GM18526 (cell line): ENCODE data around the gene MXRA7.

Source experiments
- POLR2A ChIP-seq: IDR thresholded peaks from 3 replicates; pipeline ENCODE4 v1.6.1; 2011; ENCODE audit not compliant: insufficient read length; ENCODE audit errors: extremely low read depth

The MXRA7 gene

DNA sequence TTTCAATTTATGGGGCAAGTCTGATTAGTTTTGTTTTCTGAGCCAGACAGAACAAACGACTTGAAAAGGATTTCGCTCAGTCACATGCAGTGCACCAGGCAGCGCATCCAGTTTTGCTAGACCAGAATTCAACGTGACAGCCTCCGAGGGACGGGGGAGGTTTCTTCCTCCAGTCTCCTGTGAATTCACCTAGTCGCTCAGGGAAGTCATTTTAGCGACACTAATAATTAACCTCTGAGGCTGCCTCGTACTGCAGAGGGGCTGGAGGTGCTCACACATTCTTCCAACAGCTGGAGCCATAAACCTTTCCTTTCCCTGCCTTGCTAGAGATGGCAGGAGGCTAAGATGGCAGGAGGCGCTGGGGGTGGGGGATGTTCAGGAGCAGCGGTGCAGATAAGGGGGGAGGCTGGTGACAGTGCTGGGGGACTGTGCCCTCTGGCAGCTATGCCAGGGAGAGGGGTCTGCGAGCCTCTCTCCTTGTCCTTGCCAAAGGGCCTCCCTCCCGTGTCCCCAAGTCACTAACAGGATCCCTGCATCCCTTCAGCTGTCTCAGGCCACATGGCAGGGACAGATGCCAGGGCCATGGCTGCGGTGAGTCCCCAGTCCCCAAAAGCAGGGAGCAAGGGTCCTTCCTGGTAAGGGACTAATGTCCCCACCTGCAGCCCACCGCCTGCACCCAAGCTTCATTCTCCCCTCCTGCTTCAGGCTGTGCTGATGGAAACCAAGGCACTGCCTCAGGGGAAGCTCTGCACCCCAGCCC, 24.0 kb downstream of the MXRA7 start:
- TF ChIP-seq POLR2A = no peak

DNA sequence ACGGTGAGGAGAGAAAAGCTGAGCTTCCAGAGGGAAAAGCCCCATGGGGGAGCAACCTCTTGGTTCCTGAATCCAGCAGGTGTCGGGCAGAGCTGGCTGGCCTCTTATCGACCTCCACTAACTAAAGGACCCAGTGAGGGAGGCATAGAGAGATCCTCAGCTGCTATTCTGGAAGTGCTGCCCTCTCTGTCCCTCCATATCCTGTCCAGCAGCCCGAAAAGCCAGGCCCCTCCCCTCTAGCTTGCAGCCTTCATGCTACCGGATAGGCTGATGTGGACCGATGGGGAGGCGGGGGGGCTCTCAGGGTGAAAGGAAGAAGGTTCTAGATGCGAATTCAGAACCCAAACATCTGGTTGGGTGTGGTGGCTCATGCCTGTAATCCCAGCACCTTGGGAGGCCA, 24.9 kb downstream of the MXRA7 start:
- TF ChIP-seq POLR2A = no peak

DNA sequence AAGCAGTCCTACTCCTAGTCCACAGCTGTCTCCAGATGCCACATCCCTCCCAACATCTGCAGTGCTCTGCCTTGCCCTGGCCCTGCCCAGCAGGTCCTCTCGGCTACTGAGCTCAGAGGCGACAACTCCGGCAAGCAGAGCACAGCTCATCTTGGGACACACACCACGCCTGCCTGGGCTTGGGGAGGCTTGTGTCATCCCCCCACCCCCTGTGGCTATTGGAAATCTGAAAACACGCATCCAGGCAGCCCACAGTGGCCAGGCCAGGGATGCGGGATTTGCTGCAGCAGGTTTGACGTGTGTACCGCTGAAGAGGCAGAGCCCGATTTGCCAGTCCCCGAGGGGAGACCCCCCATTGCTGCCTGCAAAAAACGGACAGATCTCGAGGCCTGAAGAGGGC, 25.4 kb downstream of the MXRA7 start:
- no peak for TF ChIP-seq POLR2A

DNA sequence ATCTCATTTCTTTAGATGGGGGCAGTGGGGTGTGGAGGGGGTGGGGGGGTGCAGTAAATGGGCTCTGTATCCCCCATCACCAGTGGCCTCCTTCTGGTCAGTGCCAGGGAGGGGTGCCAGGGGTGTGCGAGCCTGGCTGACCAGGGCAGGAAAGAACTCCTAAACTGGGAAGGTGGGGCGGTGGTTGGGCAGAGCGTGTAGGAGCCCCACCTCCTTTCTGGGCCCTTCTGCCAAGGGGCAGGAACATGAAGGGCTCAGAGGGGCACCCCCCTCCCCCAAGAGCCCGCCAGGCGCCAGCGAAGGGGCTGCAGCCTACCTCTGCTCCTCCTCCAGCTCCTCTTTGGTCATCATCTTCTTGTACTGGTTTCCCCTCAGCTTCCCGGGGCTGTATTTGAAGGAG, 26.0 kb downstream of the MXRA7 start:
- TF ChIP-seq POLR2A = no peak

DNA sequence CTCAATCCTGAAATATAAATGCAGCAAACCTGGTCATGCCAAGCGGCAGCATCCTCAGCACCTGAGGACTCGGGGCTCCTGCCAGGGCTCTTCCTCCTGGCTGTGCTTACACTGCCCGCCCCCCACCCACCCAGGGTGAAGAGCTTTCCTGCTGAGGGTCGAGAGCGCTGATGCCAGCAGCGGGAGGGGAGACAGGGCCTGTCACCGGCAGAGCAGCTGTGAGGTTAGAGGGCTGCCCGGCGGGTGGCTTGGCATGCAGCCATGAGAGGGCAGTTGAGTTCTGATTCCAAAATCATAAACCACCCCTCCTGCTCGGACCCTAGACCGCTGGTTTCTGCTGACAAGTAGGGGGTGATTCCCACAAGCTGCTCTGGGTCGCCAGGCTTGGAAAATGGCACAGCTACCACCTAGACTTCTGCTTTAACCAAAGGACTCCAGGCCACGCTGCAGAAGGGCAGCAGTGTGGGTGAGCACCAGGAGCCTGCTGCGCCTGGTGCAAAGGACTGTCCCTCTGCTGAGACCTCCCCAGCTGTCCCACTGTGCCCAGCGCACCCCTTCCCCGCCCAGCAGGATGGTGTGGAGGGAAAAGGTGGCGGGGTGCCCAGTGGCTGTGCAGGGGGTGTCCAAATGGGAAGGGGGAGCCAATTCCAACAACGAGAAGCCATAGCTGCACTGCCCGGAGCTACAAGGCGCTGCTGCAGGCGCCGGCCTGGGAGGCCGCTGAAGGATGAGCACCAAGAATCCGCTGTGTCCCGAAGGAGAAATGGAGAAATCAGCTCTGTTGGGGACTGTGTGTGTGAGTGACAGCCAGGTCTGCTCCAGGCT, 26.6 kb downstream of the MXRA7 start:
- no peak for TF ChIP-seq POLR2A

DNA sequence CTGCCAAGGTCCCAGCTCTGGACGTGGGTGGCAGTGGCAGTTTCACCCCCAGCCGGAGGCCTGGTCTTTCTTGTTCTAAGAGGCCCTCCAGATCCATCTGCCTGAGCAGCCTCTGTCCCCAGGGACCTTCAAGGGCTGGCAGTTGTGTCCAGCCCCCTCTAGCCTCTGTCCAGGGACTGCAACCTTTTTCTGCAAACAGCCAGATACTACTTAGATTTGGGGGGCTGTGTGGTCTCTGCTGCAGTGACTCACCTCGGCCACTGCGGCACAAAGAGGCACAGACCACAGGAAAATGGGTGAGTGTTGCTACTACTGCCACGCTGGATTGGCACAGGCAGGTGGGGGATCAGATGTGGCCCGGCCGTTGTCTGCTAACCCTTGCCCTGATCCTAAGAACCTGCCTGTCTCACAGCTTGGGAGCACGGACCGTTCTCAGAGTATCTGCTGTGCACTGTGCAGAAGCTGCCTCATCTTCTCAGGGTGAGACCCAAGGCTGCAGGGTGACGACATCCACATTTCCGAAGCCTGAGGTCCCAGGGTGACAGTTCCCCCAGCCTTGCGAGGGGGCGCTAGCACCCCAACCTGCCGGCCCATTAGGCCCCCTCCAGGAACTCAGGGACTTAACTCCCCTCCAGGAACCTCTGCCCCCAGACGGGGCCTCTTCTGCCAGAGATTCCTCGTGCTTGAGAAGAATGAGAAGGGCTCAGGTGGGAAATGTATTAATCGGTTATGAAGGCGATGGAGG, 27.6 kb downstream of the MXRA7 start:
- no peak for TF ChIP-seq POLR2A

DNA sequence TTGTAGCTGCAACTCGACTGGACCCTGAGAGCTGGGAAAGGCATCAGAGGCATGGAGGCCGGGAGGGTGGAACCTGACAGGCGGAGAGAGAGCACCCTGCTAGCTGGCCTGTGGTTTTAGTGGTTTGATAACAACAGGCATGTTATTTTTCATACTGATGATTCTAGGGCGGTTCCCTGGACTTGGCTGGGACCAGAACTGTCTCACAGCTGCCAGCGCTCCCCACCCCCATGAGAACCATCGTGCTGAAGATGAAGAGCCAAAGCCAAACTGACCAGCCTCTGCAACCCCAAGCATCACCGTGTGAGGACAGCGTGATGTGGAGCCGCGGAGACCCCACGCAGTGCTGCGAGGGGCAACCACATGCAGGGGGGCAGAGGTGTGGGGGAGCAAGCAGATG, 28.5 kb downstream of the MXRA7 start:
- no peak for TF ChIP-seq POLR2A

DNA sequence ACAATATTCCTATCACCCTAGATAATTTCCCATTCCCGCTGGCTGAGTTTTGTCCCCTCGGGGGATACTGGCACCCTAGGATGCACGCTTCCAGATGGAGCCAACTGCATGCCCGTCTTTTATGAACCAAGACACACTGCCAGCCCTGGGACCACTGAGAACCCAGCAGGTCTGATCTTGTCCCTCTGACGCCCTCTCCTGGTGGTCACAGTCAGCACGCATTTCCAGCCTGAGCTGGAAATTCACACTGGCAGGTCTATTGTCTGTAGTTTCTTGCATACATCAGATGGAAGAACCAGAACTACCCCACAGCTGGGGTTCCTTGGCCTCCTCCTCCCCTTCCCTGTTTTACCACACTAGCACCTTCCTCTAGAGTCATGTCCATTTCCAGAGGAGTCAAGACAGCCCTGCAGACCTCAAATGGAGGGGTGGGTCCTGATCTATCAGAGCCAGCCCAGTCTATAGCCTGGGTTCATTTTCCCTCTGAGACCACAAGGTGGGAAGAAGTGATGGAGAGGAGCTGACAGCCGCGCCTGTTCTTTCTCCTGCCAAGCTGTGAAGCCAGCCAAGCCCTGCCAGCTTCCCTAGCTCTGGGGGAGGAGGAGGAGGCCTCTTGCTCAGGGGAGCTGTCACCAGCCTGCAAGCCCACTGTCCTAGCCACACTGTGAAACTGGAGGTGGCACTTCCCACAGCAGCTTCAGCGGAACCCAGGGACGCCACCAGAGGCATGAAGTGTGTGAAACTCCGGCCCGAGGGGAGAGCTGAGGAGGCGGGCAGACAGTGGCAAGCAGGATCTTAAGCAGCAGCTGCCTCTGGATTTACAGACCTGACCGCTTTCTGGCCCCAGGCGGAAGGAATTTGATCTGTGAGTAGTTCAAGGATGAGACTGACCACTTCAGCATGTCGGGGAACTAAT, 29.3 kb downstream of the MXRA7 start:
- TF ChIP-seq POLR2A = no peak

DNA sequence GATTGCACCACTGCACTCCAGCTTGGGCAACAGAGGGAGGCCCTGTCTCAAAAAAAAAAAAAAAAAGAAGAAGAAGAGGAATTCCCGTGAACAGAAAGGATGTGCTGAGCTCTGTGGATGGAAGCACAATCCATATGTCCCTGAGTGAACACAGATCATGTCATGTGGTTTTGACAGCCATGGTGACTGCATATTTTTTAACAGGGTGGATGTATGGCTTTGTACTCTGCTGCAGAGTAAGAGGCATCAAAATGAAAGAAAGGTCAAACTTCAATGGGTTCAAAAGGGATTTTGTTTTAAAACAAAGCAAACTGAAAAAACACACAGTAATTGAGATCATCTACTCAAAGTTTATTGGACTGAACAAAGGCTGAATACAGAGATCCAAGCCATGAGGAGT, 31.5 kb downstream of the MXRA7 start:
- no peak for TF ChIP-seq POLR2A

DNA sequence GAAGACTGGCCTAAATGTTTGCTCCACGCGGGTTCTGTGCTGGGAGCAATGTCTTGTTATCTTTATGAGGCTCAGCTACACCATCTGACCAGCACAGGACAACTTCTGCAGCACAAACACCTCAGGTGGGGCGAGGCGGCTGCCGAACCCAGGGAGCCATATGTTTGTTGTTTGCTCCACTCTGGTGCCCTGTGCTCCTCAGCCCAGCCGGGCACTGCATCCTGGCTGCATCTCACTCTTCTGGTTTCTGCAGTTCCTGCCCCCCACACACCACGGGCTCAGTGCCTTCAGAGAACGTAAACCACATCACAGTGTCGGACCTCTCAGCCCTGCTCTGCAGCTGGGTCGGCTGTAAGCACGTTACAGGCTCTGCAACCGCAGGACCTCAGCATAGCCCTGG, 32.4 kb downstream of the MXRA7 start:
- no peak for TF ChIP-seq POLR2A

DNA sequence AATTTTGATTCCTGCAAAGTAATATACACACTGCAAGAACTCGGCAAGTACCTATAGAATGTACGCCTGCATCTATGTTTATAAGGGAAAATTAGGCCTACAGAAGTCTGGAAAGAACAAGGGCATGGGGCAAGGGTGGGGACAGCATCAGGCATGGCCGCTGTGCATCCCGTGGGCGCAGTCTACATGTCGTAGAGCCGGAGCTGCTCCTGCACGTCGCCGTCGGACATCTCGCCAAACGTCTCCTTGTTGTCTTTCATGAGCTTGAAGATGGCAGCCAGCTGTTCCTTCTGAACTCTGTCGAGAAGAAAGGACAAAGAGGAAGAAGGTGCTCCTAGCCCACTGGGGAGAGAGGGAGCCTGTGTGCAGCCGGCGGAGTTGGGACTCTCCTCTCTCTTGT, 33.4 kb downstream of the MXRA7 start:
- TF ChIP-seq POLR2A = no peak

DNA sequence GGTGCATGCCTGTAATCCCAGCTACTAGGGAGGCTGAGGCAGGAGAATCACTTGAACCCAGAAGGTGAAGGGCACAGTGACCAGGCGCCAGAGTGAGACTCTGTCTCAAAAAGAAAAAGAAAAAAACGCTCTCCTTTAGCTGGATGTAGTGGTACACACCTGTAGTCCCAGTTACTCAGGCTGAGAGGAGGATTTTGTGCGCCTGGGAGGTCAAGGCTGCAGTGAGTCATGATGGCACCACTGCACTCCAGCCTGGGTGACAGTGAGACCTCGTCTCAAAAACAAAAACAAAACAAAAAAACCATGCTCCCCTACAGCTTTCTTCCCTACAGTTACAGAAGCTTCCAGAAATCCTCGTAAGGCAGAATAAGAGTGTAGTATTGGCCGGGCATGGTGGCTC, 34.1 kb downstream of the MXRA7 start:
- no peak for TF ChIP-seq POLR2A

DNA sequence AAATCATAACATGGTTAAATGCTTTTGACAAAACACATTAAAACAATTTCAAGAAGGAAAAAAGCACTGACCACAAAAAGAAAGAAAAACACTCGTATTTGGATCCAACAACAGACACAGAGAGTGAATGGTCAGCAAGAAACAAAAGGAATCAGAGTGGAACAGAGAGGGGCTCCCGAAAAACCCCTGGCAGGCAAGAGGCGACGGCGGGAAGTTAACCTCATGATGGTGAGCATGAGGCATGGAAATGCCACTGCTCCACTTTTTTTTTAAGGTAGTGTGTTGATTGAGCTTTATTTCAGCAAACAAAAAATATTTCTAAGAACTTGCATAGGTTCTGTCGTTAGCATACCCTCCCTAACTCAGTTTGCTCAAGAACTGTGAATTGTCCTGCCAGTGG, 35.1 kb downstream of the MXRA7 start:
- no peak for TF ChIP-seq POLR2A

DNA sequence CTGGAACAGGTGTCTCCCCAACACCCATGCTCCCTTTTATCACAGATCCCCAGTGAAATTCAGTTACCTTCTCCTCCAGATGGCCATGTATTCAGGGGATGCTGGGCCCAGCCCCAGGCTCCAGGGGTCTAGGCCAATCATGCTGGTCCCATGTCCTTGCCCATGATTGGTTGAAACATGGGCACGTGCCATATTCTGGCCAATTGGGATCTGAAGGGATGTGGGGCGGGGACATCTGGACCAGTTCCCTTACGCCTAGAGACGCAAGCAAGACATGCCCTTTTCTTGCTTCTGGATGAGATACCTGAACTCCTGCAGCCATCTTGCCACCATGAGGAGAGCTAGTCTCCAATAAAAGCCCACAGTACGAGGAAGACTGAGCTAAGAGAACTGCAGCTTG, 36.2 kb downstream of the MXRA7 start:
- TF ChIP-seq POLR2A = no peak

DNA sequence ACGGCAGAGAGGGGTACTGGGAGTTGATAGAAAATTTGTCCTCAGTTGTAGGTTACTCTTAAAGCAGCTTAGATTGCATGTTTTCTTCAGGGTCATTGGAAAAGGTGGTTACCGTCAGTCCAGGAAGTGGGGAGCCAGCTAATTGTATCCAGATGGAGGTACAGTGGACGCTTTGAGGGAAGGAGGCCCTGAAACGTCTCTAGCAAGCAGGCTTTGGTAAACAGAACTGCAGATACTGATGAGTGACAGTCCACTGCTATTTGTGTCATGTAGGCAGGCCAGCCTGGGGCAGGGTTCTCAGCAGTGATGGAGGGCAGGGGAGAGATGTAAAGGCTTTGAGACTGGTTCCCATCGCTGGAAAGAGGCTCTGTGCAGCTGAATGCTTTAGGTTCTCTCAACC, 37.0 kb downstream of the MXRA7 start:
- no peak for TF ChIP-seq POLR2A
